ENCODE measurements around the gene MAST1.

MAST1 gene

GRCh38 chr19:12872941-12873890, 34.9 kb downstream of the MAST1 start:
- H3K4ac ChIP-seq (ENCODE audit: low read depth in 1 of 2, low read length in 2 of 2): no peak overlapping the region

GRCh38 chr19:12873891-12874745, 35.8 kb downstream of the MAST1 start:
- H3K79me1 ChIP-seq (replicated peaks; ENCODE audit: low read length, poor library complexity, severe bottlenecking): no peaks in the 10 kb centered on the region
- H3K9me3 ChIP-seq (ENCODE audit: control insufficient read depth, low read length): no peaks in the 10 kb centered on the region
- H2AK5ac ChIP-seq (ENCODE audit: low read length, severe bottlenecking): no peak overlapping the region
- H3K14ac ChIP-seq (ENCODE audit: low read length in 2 of 2): no peak overlapping the region
- H3K18ac ChIP-seq (ENCODE audit: low read depth in 1 of 2, low read length in 2 of 2): no peak overlapping the region
- H3K27me3 ChIP-seq (ENCODE audit: control insufficient read depth in 1 of 2, insufficient read depth in 1 of 2, low read length in 2 of 2): peaks cover 0 to 7% of the 10 kb centered on the region in 2 experiments
- no peak overlapping the region for H3K4ac ChIP-seq (ENCODE audit: low read depth in 1 of 2, low read length in 2 of 2)
- H3K9ac ChIP-seq (ENCODE audit: low read length): no peak overlapping the region
- H2BK12ac ChIP-seq (ENCODE audit: low read length in 2 of 2): no peak overlapping the region
- no peak overlapping the region for H2AFZ ChIP-seq (ENCODE audit: low read depth, low read length)
- no peak for DNase-seq
- H3K36me3 ChIP-seq (ENCODE audit: control insufficient read depth in 1 of 2, insufficient read depth in 2 of 2, low read depth in 1 of 2, low read length in 2 of 2): peaks cover 17 to 23% of the 10 kb centered on the region in 2 experiments
- no peak overlapping the region for H2BK5ac ChIP-seq (ENCODE audit: low read depth, low read length, poor library complexity, severe bottlenecking)
- H4K8ac ChIP-seq (ENCODE audit: low read length): no peak overlapping the region
- H2BK120ac ChIP-seq (ENCODE audit: low read depth, low read length): no peak overlapping the region
- peaks cover 3% of the 10 kb centered on the region for H3K4me1 ChIP-seq (ENCODE audit: control insufficient read depth, insufficient read depth, low read depth, low read length)
- 97% methylated on average over 75 of the region's 86 CpGs for WGBS
- H3K4me3 ChIP-seq (ENCODE audit: insufficient read depth in 1 of 2, low read depth in 1 of 2, low read length in 2 of 2): no peak overlapping the region
- H3K27ac ChIP-seq (ENCODE audit: low read length, poor library complexity, severe bottlenecking): no peak overlapping the region
- H3K23ac ChIP-seq (ENCODE audit: low read length in 2 of 2): no peak overlapping the region
- no peak overlapping the region for H3K4me2 ChIP-seq (ENCODE audit: low read length, poor library complexity, severe bottlenecking)
- no peak overlapping the region for H4K91ac ChIP-seq (ENCODE audit: low read length)
- no peak overlapping the region for H2BK15ac ChIP-seq (ENCODE audit: low read depth, poor library complexity, severe bottlenecking)

More at GRCh38 chr19:12872941-12873890, 34.9 kb downstream of the MAST1 start:
- Histone ChIP-seq H3K4me1 (ENCODE audit: control insufficient read depth, insufficient read depth, low read depth, low read length) (peaks cover 3% of the 10 kb centered on the region), H2BK12ac (ENCODE audit: low read length in 2 of 2) (no peak overlapping the region), H4K91ac (ENCODE audit: low read length) (peak overlapping the region; percentile 59), H3K23ac (ENCODE audit: low read length in 2 of 2) (peak overlapping the region in 1 of 2 experiments; percentile 63), H3K14ac (ENCODE audit: low read length in 2 of 2) (no peak overlapping the region), H3K79me1 (replicated peaks; ENCODE audit: low read length, poor library complexity, severe bottlenecking) (no peaks in the 10 kb centered on the region), H3K4me2 (ENCODE audit: low read length, poor library complexity, severe bottlenecking) (no peak overlapping the region), H3K18ac (ENCODE audit: low read depth in 1 of 2, low read length in 2 of 2) (no peak overlapping the region), H3K9ac (ENCODE audit: low read length) (no peak overlapping the region), H2BK15ac (ENCODE audit: low read depth, poor library complexity, severe bottlenecking) (no peak overlapping the region), H2AK5ac (ENCODE audit: low read length, severe bottlenecking) (no peak overlapping the region), H3K36me3 (ENCODE audit: control insufficient read depth in 1 of 2, insufficient read depth in 2 of 2, low read depth in 1 of 2, low read length in 2 of 2) (peaks cover 12 to 19% of the 10 kb centered on the region in 2 experiments), H2AFZ (ENCODE audit: low read depth, low read length) (peak overlapping the region; percentile 47), H3K27me3 (ENCODE audit: control insufficient read depth in 1 of 2, insufficient read depth in 1 of 2, low read length in 2 of 2) (peaks cover 0 to 7% of the 10 kb centered on the region in 2 experiments), H3K9me3 (ENCODE audit: control insufficient read depth, low read length) (no peaks in the 10 kb centered on the region), H3K4me3 (ENCODE audit: insufficient read depth in 1 of 2, low read depth in 1 of 2, low read length in 2 of 2) (peak overlapping the region in 1 of 2 experiments; percentile 4), H3K27ac (ENCODE audit: low read length, poor library complexity, severe bottlenecking) (no peak overlapping the region), H2BK5ac (ENCODE audit: low read depth, low read length, poor library complexity, severe bottlenecking) (no peak overlapping the region), H4K8ac (ENCODE audit: low read length) (no peak overlapping the region), H2BK120ac (ENCODE audit: low read depth, low read length) (no peak overlapping the region)
- WGBS: 98% methylated on average over 70 of the region's 70 CpGs
- DNase-seq: peak; percentile 26

- no peak for DNase-seq
- Histone ChIP-seq H3K9ac (ENCODE audit: low read length) (no peak overlapping the region), H3K18ac (ENCODE audit: low read depth in 1 of 2, low read length in 2 of 2) (no peak overlapping the region), H2AK5ac (ENCODE audit: low read length, severe bottlenecking) (no peak overlapping the region), H3K23ac (ENCODE audit: low read length in 2 of 2) (no peak overlapping the region), H2BK120ac (ENCODE audit: low read depth, low read length) (no peak overlapping the region), H3K27me3 (ENCODE audit: control insufficient read depth in 1 of 2, insufficient read depth in 1 of 2, low read length in 2 of 2) (peaks cover 0 to 7% of the 10 kb centered on the region in 2 experiments), H2BK15ac (ENCODE audit: low read depth, poor library complexity, severe bottlenecking) (no peak overlapping the region), H3K27ac (ENCODE audit: low read length, poor library complexity, severe bottlenecking) (no peak overlapping the region), H4K8ac (ENCODE audit: low read length) (no peak overlapping the region), H2AFZ (ENCODE audit: low read depth, low read length) (no peak overlapping the region), H3K9me3 (ENCODE audit: control insufficient read depth, low read length) (no peaks in the 10 kb centered on the region), H3K36me3 (ENCODE audit: control insufficient read depth in 1 of 2, insufficient read depth in 2 of 2, low read depth in 1 of 2, low read length in 2 of 2) (peaks cover 17 to 23% of the 10 kb centered on the region in 2 experiments), H3K4me2 (ENCODE audit: low read length, poor library complexity, severe bottlenecking) (no peak overlapping the region), H2BK12ac (ENCODE audit: low read length in 2 of 2) (no peak overlapping the region), H2BK5ac (ENCODE audit: low read depth, low read length, poor library complexity, severe bottlenecking) (no peak overlapping the region), H3K14ac (ENCODE audit: low read length in 2 of 2) (no peak overlapping the region), H3K4ac (ENCODE audit: low read depth in 1 of 2, low read length in 2 of 2) (no peak overlapping the region), H3K79me1 (replicated peaks; ENCODE audit: low read length, poor library complexity, severe bottlenecking) (no peaks in the 10 kb centered on the region), H4K91ac (ENCODE audit: low read length) (no peak overlapping the region), H3K4me1 (ENCODE audit: control insufficient read depth, insufficient read depth, low read depth, low read length) (peaks cover 3% of the 10 kb centered on the region), H3K4me3 (ENCODE audit: insufficient read depth in 1 of 2, low read depth in 1 of 2, low read length in 2 of 2) (no peak overlapping the region)
- WGBS: 89% methylated on average over 6 of the region's 6 CpGs
These were observed 36.8 kb downstream of the MAST1 start for GRCh38 chr19:12875086-12875485.
